GM12864 (cell line): ENCODE results near the gene RTL3.
"Not testable (repeated sequence)": the region's sequence is repeated elsewhere in the genome, so short reads cannot be mapped to it uniquely, and the experiment has no call there.

Experiments
- DNase-seq: peaks from one replicate; pipeline ENCODE4 v3.0.0-alpha.2; 2011; ENCODE audit warnings: low read depth
- H3K4me3 ChIP-seq: 2 replicates; pipeline ENCODE4 v1.5.1; 2011; ENCODE audit warnings: mild to moderate bottlenecking, low read depth, low read length, control low read depth
- TF ChIP-seq, protein P1 (sequence below): IDR thresholded peaks from 2 replicates; pipeline ENCODE4 v1.5.1; 2011; ENCODE audit warnings: low read depth, mild to moderate bottlenecking, moderate library complexity, low read length, control low read depth, inconsistent platforms; ENCODE audit errors: missing control alignments

The RTL3 gene

DNA sequence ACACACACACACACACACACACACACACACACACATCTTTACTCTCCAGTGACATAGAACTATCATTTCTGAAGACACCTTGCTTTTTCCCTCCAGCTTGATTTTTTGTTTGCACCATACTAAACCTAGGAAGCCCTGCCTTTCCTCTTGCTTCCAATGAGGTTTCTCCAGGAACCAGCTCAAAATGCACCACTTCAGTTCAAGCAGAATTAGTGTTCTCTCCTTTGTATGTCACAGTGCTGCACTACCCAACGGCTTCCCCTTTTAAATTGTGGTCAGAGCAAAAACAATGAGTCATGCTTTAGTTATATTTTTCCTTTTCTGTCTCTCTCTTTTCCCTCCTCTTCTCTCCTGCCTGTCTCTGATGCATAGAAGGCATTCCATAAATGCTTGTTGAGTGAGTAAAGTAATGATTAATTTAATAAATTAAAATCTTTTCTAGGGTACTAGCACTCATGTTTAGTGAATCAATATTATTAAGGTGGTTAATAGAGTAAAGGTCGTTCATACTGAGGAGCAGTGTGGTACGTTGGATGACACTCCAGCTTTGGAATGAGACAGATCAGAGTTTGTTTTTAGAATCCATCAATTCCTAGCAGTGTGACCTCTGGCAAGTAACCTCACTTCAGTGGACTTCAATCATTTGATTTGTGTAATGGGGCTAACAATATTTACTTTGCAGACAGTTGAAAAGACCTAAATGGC, 5.9 kb downstream of the RTL3 start:
- no peak overlapping the region for H3K4me3 ChIP-seq
- DNase-seq = no peak
- TF ChIP-seq, protein P1, sequence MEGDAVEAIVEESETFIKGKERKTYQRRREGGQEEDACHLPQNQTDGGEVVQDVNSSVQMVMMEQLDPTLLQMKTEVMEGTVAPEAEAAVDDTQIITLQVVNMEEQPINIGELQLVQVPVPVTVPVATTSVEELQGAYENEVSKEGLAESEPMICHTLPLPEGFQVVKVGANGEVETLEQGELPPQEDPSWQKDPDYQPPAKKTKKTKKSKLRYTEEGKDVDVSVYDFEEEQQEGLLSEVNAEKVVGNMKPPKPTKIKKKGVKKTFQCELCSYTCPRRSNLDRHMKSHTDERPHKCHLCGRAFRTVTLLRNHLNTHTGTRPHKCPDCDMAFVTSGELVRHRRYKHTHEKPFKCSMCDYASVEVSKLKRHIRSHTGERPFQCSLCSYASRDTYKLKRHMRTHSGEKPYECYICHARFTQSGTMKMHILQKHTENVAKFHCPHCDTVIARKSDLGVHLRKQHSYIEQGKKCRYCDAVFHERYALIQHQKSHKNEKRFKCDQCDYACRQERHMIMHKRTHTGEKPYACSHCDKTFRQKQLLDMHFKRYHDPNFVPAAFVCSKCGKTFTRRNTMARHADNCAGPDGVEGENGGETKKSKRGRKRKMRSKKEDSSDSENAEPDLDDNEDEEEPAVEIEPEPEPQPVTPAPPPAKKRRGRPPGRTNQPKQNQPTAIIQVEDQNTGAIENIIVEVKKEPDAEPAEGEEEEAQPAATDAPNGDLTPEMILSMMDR = no peak

- H3K4me3 ChIP-seq = no peak overlapping the region; the same call in 1 of the 2 replicates
- DNase-seq = peak; percentile 51
Measured at GRCh38 chrX:78650906-78651437, 8.2 kb downstream of the RTL3 start.

GRCh38 chrX:78643874-78644273, 15.3 kb downstream of the RTL3 start:
- no peak overlapping the region for H3K4me3 ChIP-seq
- DNase-seq = no peak
- TF ChIP-seq, protein P1 = no peak

More at GRCh38 chrX:78650906-78651437, 8.2 kb downstream of the RTL3 start:
- TF ChIP-seq, protein P1 = no peak

DNA sequence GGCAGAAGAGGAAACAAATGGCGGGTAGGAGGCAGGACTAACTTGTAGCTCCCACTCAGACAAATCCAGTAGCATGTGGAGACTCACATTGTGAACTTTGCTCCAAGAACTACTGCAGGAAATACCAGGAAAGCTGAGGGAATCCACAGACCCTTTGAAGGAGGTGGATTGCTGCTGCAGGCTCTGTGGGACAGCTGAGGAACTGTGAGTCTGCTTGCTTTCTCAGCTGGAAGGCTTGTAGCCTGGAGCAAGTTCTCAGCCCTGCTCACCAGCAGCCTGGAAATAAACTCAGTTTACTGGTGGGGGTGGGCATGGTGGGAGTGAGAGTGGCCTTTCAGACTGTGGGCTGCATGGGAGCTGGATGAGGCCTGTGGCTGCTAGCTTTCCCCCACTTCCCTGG, 16.0 kb downstream of the RTL3 start:
- DNase-seq = no peak
- H3K4me3 ChIP-seq = no peak overlapping the region
- TF ChIP-seq, protein P1 = no peak

DNA sequence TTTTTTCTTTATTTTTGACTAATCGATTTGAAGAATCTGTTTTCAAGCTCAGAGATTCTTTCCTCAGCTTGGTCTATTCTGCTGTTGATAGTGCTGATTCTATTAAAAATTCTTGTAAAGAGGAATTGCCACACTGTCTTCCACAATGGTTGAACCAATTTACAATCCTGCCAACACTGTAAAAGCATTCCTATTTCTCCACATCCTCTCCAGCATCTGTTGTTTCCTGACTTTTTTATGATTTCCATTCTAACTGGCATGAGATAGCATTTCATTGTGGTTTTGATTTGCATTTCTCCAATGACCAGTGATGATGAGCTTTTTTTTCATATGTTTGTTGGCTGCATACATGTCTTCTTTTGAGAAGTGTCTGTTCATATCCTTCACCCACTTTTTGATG, 23.0 kb downstream of the RTL3 start:
- not testable (repeated sequence) for DNase-seq, H3K4me3 ChIP-seq

GRCh38 chrX:78624962-78625909, 33.9 kb downstream of the RTL3 start:
- DNase-seq = no peak
- TF ChIP-seq, protein P1 = no peak
- H3K4me3 ChIP-seq = no peak overlapping the region

DNA sequence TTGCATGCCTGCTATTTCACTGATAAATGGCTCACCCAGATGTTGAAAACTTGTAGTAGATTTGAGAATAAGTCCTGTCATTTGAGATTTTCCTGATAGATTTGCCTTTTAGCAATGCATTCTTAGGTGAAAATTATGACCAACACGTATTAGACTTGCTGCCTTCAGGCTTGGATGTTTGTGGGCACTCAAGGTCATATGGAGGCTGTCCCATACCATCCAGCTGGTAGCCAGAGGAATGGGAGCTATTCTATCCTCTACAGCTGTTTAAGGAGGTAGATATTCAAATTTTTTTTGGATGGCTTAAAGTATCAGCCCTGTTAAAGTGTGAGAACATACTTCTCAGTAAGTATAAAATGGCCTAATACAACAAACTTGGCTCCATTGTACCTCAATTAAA, 34.7 kb downstream of the RTL3 start:
- no peak overlapping the region for H3K4me3 ChIP-seq
- TF ChIP-seq, protein P1 = no peak
- no peak for DNase-seq
